Mesenchymal stem cell (in vitro differentiated cells and primary cell): Measurements from ENCODE around the gene KCNJ8.
"Not testable (repeated sequence)": the region's sequence is repeated elsewhere in the genome, so short reads cannot be mapped to it uniquely, and the experiment has no call there.

Experiments
- DNase-seq: peaks from one replicate; pipeline ENCODE4 v3.0.0-alpha.2; 2013
- H2AFZ ChIP-seq: one replicate; pipeline ENCODE4 v1.6.1; 2013; ENCODE audit warnings: low read depth, mild to moderate bottlenecking, control low read depth, inconsistent platforms, low read length, moderate library complexity
- H2AK5ac ChIP-seq: 2 replicates; pipeline ENCODE4 v1.6.1; 2013; ENCODE audit warnings: low read length, moderate library complexity, mild to moderate bottlenecking, inconsistent platforms; ENCODE audit not compliant: severe bottlenecking
- H2BK120ac ChIP-seq: one replicate; pipeline ENCODE4 v1.6.1; 2013; ENCODE audit warnings: low read depth, mild to moderate bottlenecking, inconsistent platforms, low read length, moderate library complexity
- H2BK12ac ChIP-seq, 2 experiments: one replicate each; pipeline ENCODE4 v1.6.1; 2013; ENCODE audit warnings: inconsistent platforms in 2 of 2, low read length in 2 of 2, mild to moderate bottlenecking in 2 of 2, moderate library complexity in 2 of 2, control low read depth in 1 of 2
- H2BK15ac ChIP-seq: one replicate; pipeline ENCODE4 v1.6.1; 2013; ENCODE audit warnings: mild to moderate bottlenecking, low read depth, inconsistent platforms; ENCODE audit not compliant: poor library complexity, severe bottlenecking
- H2BK5ac ChIP-seq: 2 replicates; pipeline ENCODE4 v1.6.1; 2013; ENCODE audit warnings: low read depth, mild to moderate bottlenecking, low read length, control low read depth, inconsistent platforms; ENCODE audit not compliant: poor library complexity, severe bottlenecking
- H3K14ac ChIP-seq, 2 experiments: one replicate each; pipeline ENCODE4 v1.6.1; 2013; ENCODE audit warnings: inconsistent platforms in 2 of 2, low read length in 2 of 2, control low read depth in 1 of 2, mild to moderate bottlenecking in 1 of 2, moderate library complexity in 1 of 2
- H3K18ac ChIP-seq, 2 experiments: one replicate each; pipeline ENCODE4 v1.6.1; 2013; ENCODE audit warnings: inconsistent platforms in 2 of 2, low read length in 2 of 2, control low read depth in 1 of 2, low read depth in 1 of 2, mild to moderate bottlenecking in 1 of 2
- H3K23ac ChIP-seq, 2 experiments: one replicate each; pipeline ENCODE4 v1.6.1; 2013; ENCODE audit warnings: inconsistent platforms in 2 of 2, low read length in 2 of 2, mild to moderate bottlenecking in 2 of 2, moderate library complexity in 2 of 2, control low read depth in 1 of 2
- H3K27ac ChIP-seq: 2 replicates; pipeline ENCODE4 v1.5.1; 2013; ENCODE audit warnings: mild to moderate bottlenecking, moderate library complexity, low read length, control low read depth, inconsistent platforms; ENCODE audit not compliant: poor library complexity, severe bottlenecking
- H3K27me3 ChIP-seq, 2 experiments: 2 replicates each; pipeline versions ENCODE4 v1.6.1 to v1.7.0; 2013; ENCODE audit warnings: low read length in 2 of 2, mild to moderate bottlenecking in 2 of 2, moderate library complexity in 2 of 2, control low read depth in 1 of 2, inconsistent platforms in 1 of 2; ENCODE audit not compliant: control insufficient read depth in 1 of 2, insufficient read depth in 1 of 2
- H3K36me3 ChIP-seq, 2 experiments: 2 replicates each; pipeline versions ENCODE4 v1.6.1 to v1.7.0; 2013; ENCODE audit warnings: low read length in 2 of 2, control low read depth in 1 of 2, inconsistent platforms in 1 of 2, low read depth in 1 of 2, mild to moderate bottlenecking in 1 of 2; ENCODE audit not compliant: insufficient read depth in 2 of 2, control insufficient read depth in 1 of 2
- H3K4ac ChIP-seq, 2 experiments: one replicate each; pipeline ENCODE4 v1.6.1; 2013; ENCODE audit warnings: inconsistent platforms in 2 of 2, low read length in 2 of 2, mild to moderate bottlenecking in 2 of 2, moderate library complexity in 2 of 2, control low read depth in 1 of 2, low read depth in 1 of 2
- H3K4me1 ChIP-seq: 2 replicates; pipeline ENCODE4 v1.6.1; 2013; ENCODE audit warnings: low read depth, low read length, control low read depth; ENCODE audit not compliant: control insufficient read depth, insufficient read depth
- H3K4me2 ChIP-seq: 2 replicates; pipeline ENCODE4 v1.6.1; 2013; ENCODE audit warnings: low read length, mild to moderate bottlenecking, inconsistent platforms; ENCODE audit not compliant: poor library complexity, severe bottlenecking
- H3K4me3 ChIP-seq, 2 experiments: 2 replicates each; pipeline versions ENCODE4 v1.5.1 to v1.7.0; 2013; ENCODE audit warnings: low read length in 2 of 2, mild to moderate bottlenecking in 2 of 2, control low read depth in 1 of 2, low read depth in 1 of 2; ENCODE audit not compliant: insufficient read depth in 1 of 2
- H3K79me1 ChIP-seq: replicated peaks from 2 replicates; pipeline ENCODE4 v1.6.1; 2013; ENCODE audit warnings: mild to moderate bottlenecking, control low read depth, low read length, inconsistent platforms; ENCODE audit not compliant: poor library complexity, severe bottlenecking
- H3K9ac ChIP-seq: 2 replicates; pipeline ENCODE4 v1.7.0; 2013; ENCODE audit warnings: mild to moderate bottlenecking, low read length, moderate library complexity
- H3K9me3 ChIP-seq: 2 replicates; pipeline ENCODE4 v1.7.0; 2013; ENCODE audit warnings: mild to moderate bottlenecking, low read length; ENCODE audit not compliant: control insufficient read depth
- H4K8ac ChIP-seq: one replicate; pipeline ENCODE4 v1.6.1; 2013; ENCODE audit warnings: inconsistent platforms, mild to moderate bottlenecking, low read length, moderate library complexity
- H4K91ac ChIP-seq: one replicate; pipeline ENCODE4 v1.6.1; 2013; ENCODE audit warnings: mild to moderate bottlenecking, low read length, inconsistent platforms
- WGBS: methylation state at CpG from one replicate; pipeline ENCODE4 v1.1.7; 2013; ENCODE audit warnings: mixed read lengths; 5-methylcytosine and 5-hydroxymethylcytosine counted together

The KCNJ8 gene

GRCh38 chr12:21813751-21814150, 39.2 kb upstream of the KCNJ8 start:
- 86% methylated on average over 1 of the region's 3 CpGs for whole genome bisulfite sequencing
- Histone ChIP-seq H2BK15ac (no peak overlapping the region), H3K4me1 (no peaks in the 10 kb centered on the region), H3K27me3 (no peaks in the 10 kb centered on the region), H3K14ac (no peak overlapping the region), H2AFZ (no peak overlapping the region), H3K18ac (no peak overlapping the region), H3K9ac (no peak overlapping the region), H3K23ac (no peak overlapping the region), H2BK5ac (no peak overlapping the region), H2AK5ac (no peak overlapping the region), H3K4me2 (no peak overlapping the region), H3K4ac (no peak overlapping the region), H2BK120ac (no peak overlapping the region), H3K79me1 (no peaks in the 10 kb centered on the region), H3K9me3 (no peaks in the 10 kb centered on the region), H2BK12ac (no peak overlapping the region), H4K8ac (no peak overlapping the region), H3K36me3 (no peaks in the 10 kb centered on the region), H3K4me3 (no peak overlapping the region), H4K91ac (no peak overlapping the region), H3K27ac (no peak overlapping the region)
- no peak for DNase-seq

- H3K14ac ChIP-seq: no peak overlapping the region
- H2BK12ac ChIP-seq: no peak overlapping the region
- no peak overlapping the region for H2AFZ ChIP-seq
- H4K91ac ChIP-seq: no peak overlapping the region
- H4K8ac ChIP-seq: no peak overlapping the region
- no peaks in the 10 kb centered on the region for H3K4me1 ChIP-seq
- no peak for DNase-seq
- H3K23ac ChIP-seq: no peak overlapping the region
- H2BK15ac ChIP-seq: no peak overlapping the region
- no peak overlapping the region for H3K18ac ChIP-seq
- no peaks in the 10 kb centered on the region for H3K36me3 ChIP-seq
- H2BK120ac ChIP-seq: no peak overlapping the region
- H2BK5ac ChIP-seq: no peak overlapping the region
- no peak overlapping the region for H3K4me2 ChIP-seq
- no peaks in the 10 kb centered on the region for H3K79me1 ChIP-seq
- no peak overlapping the region for H3K9ac ChIP-seq
- no peaks in the 10 kb centered on the region for H3K9me3 ChIP-seq
- no peaks in the 10 kb centered on the region for H3K27me3 ChIP-seq
- H3K4me3 ChIP-seq: no peak overlapping the region
- no peak overlapping the region for H2AK5ac ChIP-seq
- H3K4ac ChIP-seq: no peak overlapping the region
- H3K27ac ChIP-seq: no peak overlapping the region
Observed at GRCh38 chr12:21813125-21813524, 38.6 kb upstream of the KCNJ8 start.

- H4K91ac ChIP-seq, H3K4me3 ChIP-seq, H2BK120ac ChIP-seq, H2BK12ac ChIP-seq, DNase-seq, H3K79me1 ChIP-seq, H3K27me3 ChIP-seq, H2AK5ac ChIP-seq, H3K18ac ChIP-seq, H3K36me3 ChIP-seq, H3K14ac ChIP-seq, H2BK15ac ChIP-seq, H2AFZ ChIP-seq, H3K4me1 ChIP-seq, H2BK5ac ChIP-seq, H3K4me2 ChIP-seq, H3K9ac ChIP-seq, H3K9me3 ChIP-seq, H4K8ac ChIP-seq, H3K27ac ChIP-seq, H3K23ac ChIP-seq, H3K4ac ChIP-seq: not testable (repeated sequence)
- 80% methylated on average over 1 of the region's 2 CpGs for WGBS
Observed at GRCh38 chr12:21812340-21812739, 37.8 kb upstream of the KCNJ8 start.

- H3K27me3 ChIP-seq: no peaks in the 10 kb centered on the region
- H3K9me3 ChIP-seq: no peaks in the 10 kb centered on the region
- no peak overlapping the region for H3K18ac ChIP-seq
- no peaks in the 10 kb centered on the region for H3K79me1 ChIP-seq
- H2BK5ac ChIP-seq: no peak overlapping the region
- DNase-seq: no peak
- H3K4ac ChIP-seq: no peak overlapping the region
- no peak overlapping the region for H2BK15ac ChIP-seq
- no peak overlapping the region for H3K4me2 ChIP-seq
- H4K8ac ChIP-seq: no peak overlapping the region
- no peak overlapping the region for H4K91ac ChIP-seq
- H3K36me3 ChIP-seq: no peaks in the 10 kb centered on the region
- no peak overlapping the region for H2BK120ac ChIP-seq
- H3K9ac ChIP-seq: no peak overlapping the region
- H3K23ac ChIP-seq: no peak overlapping the region
- H3K27ac ChIP-seq: no peak overlapping the region
- H3K4me1 ChIP-seq: no peaks in the 10 kb centered on the region
- no peak overlapping the region for H3K14ac ChIP-seq
- no peak overlapping the region for H2AFZ ChIP-seq
- H3K4me3 ChIP-seq: no peak overlapping the region
- no peak overlapping the region for H2BK12ac ChIP-seq
- no peak overlapping the region for H2AK5ac ChIP-seq
Observed at GRCh38 chr12:21809100-21809499, 34.6 kb upstream of the KCNJ8 start.
